IMR-90 (cell line): ENCODE data around the gene SRPK1.

ENCODE experiments used
- FOS ChIP-seq: fragments of 150-350 bp; IDR thresholded peaks from 2 replicates; pipeline ENCODE4 v1.6.1; 2016; ENCODE audit warnings: low read depth, low read length
- MAFK ChIP-seq: IDR thresholded peaks from 2 replicates; pipeline ENCODE4 v1.6.1; 2012; ENCODE audit warnings: low read depth, low read length, improper control_type of control experiment
- MAZ ChIP-seq: IDR thresholded peaks from 2 replicates; pipeline ENCODE4 v1.6.1; 2012; ENCODE audit warnings: low read depth, mild to moderate bottlenecking, low read length, improper control_type of control experiment, moderate library complexity, borderline replicate concordance
- MXI1 ChIP-seq: IDR thresholded peaks from 2 replicates; pipeline ENCODE4 v1.6.1; 2012; ENCODE audit warnings: low read depth, mild to moderate bottlenecking, low read length, moderate library complexity, borderline replicate concordance
- NFE2L2 ChIP-seq: fragments of 150-350 bp; IDR thresholded peaks from 2 replicates; pipeline ENCODE4 v1.6.1; 2016; ENCODE audit warnings: low read depth, mild to moderate bottlenecking, low read length
- POLR2A ChIP-seq: IDR thresholded peaks from 2 replicates; pipeline ENCODE4 v1.6.1; 2012; ENCODE audit warnings: mild to moderate bottlenecking, low read depth, low read length
- RAD21 ChIP-seq: IDR thresholded peaks from 2 replicates; pipeline ENCODE4 v1.6.1; 2012; ENCODE audit warnings: low read length, improper control_type of control experiment
- RFX5 ChIP-seq: IDR thresholded peaks from 2 replicates; pipeline ENCODE4 v1.8.0; 2012; ENCODE audit warnings: low read depth, mild to moderate bottlenecking, low read length, moderate library complexity
- SMC3 ChIP-seq: fragments of 150-350 bp; IDR thresholded peaks from 2 replicates; pipeline ENCODE4 v1.6.1; 2016; ENCODE audit warnings: low read depth, mild to moderate bottlenecking, antibody characterized with exemption, low read length, moderate library complexity
- TF ChIP-seq, protein P1 (sequence below): conservative IDR thresholded peaks from 2 replicates; pipeline ENCODE4 v1.5.1; 2012; ENCODE audit warnings: mild to moderate bottlenecking, low read depth, low read length, improper control_type of control experiment
- TF ChIP-seq, protein P2 (sequence below): fragments of 150-350 bp; IDR thresholded peaks from 2 replicates; pipeline ENCODE4 v1.6.1; 2017; ENCODE audit warnings: mild to moderate bottlenecking, antibody characterized with exemption, low read length, low read depth

- TF ChIP-seq, protein P1, sequence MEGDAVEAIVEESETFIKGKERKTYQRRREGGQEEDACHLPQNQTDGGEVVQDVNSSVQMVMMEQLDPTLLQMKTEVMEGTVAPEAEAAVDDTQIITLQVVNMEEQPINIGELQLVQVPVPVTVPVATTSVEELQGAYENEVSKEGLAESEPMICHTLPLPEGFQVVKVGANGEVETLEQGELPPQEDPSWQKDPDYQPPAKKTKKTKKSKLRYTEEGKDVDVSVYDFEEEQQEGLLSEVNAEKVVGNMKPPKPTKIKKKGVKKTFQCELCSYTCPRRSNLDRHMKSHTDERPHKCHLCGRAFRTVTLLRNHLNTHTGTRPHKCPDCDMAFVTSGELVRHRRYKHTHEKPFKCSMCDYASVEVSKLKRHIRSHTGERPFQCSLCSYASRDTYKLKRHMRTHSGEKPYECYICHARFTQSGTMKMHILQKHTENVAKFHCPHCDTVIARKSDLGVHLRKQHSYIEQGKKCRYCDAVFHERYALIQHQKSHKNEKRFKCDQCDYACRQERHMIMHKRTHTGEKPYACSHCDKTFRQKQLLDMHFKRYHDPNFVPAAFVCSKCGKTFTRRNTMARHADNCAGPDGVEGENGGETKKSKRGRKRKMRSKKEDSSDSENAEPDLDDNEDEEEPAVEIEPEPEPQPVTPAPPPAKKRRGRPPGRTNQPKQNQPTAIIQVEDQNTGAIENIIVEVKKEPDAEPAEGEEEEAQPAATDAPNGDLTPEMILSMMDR, result 0 out of 2 replicates have a peak, but pooled peaks have one; percentile 16
- TF ChIP-seq, protein P2, sequence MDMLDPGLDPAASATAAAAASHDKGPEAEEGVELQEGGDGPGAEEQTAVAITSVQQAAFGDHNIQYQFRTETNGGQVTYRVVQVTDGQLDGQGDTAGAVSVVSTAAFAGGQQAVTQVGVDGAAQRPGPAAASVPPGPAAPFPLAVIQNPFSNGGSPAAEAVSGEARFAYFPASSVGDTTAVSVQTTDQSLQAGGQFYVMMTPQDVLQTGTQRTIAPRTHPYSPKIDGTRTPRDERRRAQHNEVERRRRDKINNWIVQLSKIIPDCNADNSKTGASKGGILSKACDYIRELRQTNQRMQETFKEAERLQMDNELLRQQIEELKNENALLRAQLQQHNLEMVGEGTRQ, result no peak
- TF ChIP-seq FOS (no peak), MAZ (no peak), MXI1 (no peak), POLR2A (no peak), NFE2L2 (no peak), SMC3 (no peak), RAD21 (peak; percentile 30; the same call in 1 of the 2 replicates), MAFK (no peak), RFX5 (no peak)
These were observed 35.1 kb upstream of the SRPK1 start for GRCh38 chr6:35955970-35956369.
